ENCODE results near the gene PHIP. TPM values are rescaled to one million over a fixed set of nuclear protein-coding genes. Genes with fewer than 3 reads are reported as not detected.
"Not testable (repeated sequence)": the region's sequence is repeated elsewhere in the genome, so short reads cannot be mapped to it uniquely, and the experiment has no call there.

Gene PHIP
- total RNA-seq, 2 donors from 2014 or later: 20.8 to 22.8 TPM

GRCh38 chr6:78910010-78910409, 168.0 kb downstream of the PHIP start:
- H3K36me3 ChIP-seq (replicated peaks in 1 of 2; ENCODE audit: insufficient read depth in 1 of 2, low read depth in 2 of 2): no peaks in the 10 kb centered on the region
- TF ChIP-seq CTCF (IDR thresholded peaks at IDR 0.05) (no peak), POLR2A (IDR thresholded peaks at IDR 0.05) (no peak)
- WGBS, 2 donors: 79 to 94% methylated on average over 10 of the region's 10 CpGs

GRCh38 chr6:78909391-78909790, 168.7 kb downstream of the PHIP start:
- intact Hi-C loops (cut with DNase I): no loop called here
- peak; percentile 45 for ATAC-seq
- WGBS, 2 donors: 45 to 63% methylated on average over 3 of the region's 3 CpGs

More at GRCh38 chr6:78910010-78910409, 168.0 kb downstream of the PHIP start:
- Histone ChIP-seq H3K27me3 (no peaks in the 10 kb centered on the region), H3K27ac (no peak overlapping the region), H3K4me1 (no peaks in the 10 kb centered on the region), H3K4me3 (no peak overlapping the region), H3K9me3 (no peaks in the 10 kb centered on the region)
- DNase-seq (no peak), ATAC-seq (no peak)
- intact Hi-C loops (cut with DNase I): no loop called here

GRCh38 chr6:78908621-78909020, 169.4 kb downstream of the PHIP start:
- Histone ChIP-seq H3K4me3 (no peak overlapping the region), H3K9me3 (no peaks in the 10 kb centered on the region), H3K4me1 (no peaks in the 10 kb centered on the region), H3K36me3 (replicated peaks in 1 of 2; ENCODE audit: insufficient read depth in 1 of 2, low read depth in 2 of 2) (no peaks in the 10 kb centered on the region), H3K27ac (no peak overlapping the region), H3K27me3 (no peaks in the 10 kb centered on the region)
- no peak for TF ChIP-seq POLR2A (IDR thresholded peaks at IDR 0.05)
- TF ChIP-seq CTCF (IDR thresholded peaks at IDR 0.05): no peak
- intact Hi-C loops (cut with DNase I): no loop called here
- ATAC-seq (no peak), DNase-seq (no peak)
- 88 to 90% methylated on average over 2 of the region's 2 CpGs for WGBS, 2 donors

More at GRCh38 chr6:78909391-78909790, 168.7 kb downstream of the PHIP start:
- no peak for TF ChIP-seq CTCF (IDR thresholded peaks at IDR 0.05)
- no peak for TF ChIP-seq POLR2A (IDR thresholded peaks at IDR 0.05)
- Histone ChIP-seq H3K4me3 (no peak overlapping the region), H3K4me1 (no peaks in the 10 kb centered on the region), H3K27ac (no peak overlapping the region), H3K27me3 (no peaks in the 10 kb centered on the region), H3K36me3 (replicated peaks in 1 of 2; ENCODE audit: insufficient read depth in 1 of 2, low read depth in 2 of 2) (no peaks in the 10 kb centered on the region), H3K9me3 (no peaks in the 10 kb centered on the region)
- peak in 1 of 4 donors; percentile 16 for DNase-seq

- DNase-seq (no peak), ATAC-seq (no peak)
- Histone ChIP-seq H3K36me3 (replicated peaks in 1 of 2; ENCODE audit: insufficient read depth in 1 of 2, low read depth in 2 of 2) (no peaks in the 10 kb centered on the region), H3K27ac (no peak overlapping the region), H3K4me1 (no peaks in the 10 kb centered on the region), H3K4me3 (no peak overlapping the region), H3K27me3 (no peaks in the 10 kb centered on the region), H3K9me3 (no peaks in the 10 kb centered on the region)
- 76 to 81% methylated on average over 2 of the region's 2 CpGs for WGBS, 2 donors
- intact Hi-C loops (cut with DNase I): no loop called here
- TF ChIP-seq CTCF (IDR thresholded peaks at IDR 0.05) (no peak), POLR2A (IDR thresholded peaks at IDR 0.05) (no peak)
Measured at GRCh38 chr6:78896227-78896626, 181.8 kb downstream of the PHIP start.

- 87 to 96% methylated on average over 5 of the region's 5 CpGs for WGBS, 2 donors
Measured at GRCh38 chr6:78889901-78890300, 188.2 kb downstream of the PHIP start.

More at GRCh38 chr6:78889901-78890300, 188.2 kb downstream of the PHIP start:
- H3K27ac ChIP-seq; H3K4me1 ChIP-seq; DNase-seq; intact Hi-C loops (cut with DNase I); H3K9me3 ChIP-seq; H3K36me3 ChIP-seq (replicated peaks in 1 of 2; ENCODE audit: insufficient read depth in 1 of 2, low read depth in 2 of 2); H3K4me3 ChIP-seq; ATAC-seq; H3K27me3 ChIP-seq: not testable (repeated sequence)

Other genes starting within 250 kb of the PHIP start
- gene IRAK1BP1, start 210.7 kb downstream of the PHIP start, total RNA-seq: 1 to 10 TPM; 6.9 to 9.3 TPM
- 10 to 100 TPM; 36.1 to 78.1 TPM for gene HMGN3, start 156.4 kb upstream of the PHIP start, total RNA-seq

Data from body of pancreas (tissue), 4 donors.